Measurements from ENCODE around the gene OBSCN. TPM values are rescaled to one million over a fixed set of nuclear protein-coding genes. Genes with fewer than 3 reads are reported as not detected.

Gene OBSCN
- total RNA-seq, 1 donor from 2014 or later, result 7.6 TPM

DNA sequence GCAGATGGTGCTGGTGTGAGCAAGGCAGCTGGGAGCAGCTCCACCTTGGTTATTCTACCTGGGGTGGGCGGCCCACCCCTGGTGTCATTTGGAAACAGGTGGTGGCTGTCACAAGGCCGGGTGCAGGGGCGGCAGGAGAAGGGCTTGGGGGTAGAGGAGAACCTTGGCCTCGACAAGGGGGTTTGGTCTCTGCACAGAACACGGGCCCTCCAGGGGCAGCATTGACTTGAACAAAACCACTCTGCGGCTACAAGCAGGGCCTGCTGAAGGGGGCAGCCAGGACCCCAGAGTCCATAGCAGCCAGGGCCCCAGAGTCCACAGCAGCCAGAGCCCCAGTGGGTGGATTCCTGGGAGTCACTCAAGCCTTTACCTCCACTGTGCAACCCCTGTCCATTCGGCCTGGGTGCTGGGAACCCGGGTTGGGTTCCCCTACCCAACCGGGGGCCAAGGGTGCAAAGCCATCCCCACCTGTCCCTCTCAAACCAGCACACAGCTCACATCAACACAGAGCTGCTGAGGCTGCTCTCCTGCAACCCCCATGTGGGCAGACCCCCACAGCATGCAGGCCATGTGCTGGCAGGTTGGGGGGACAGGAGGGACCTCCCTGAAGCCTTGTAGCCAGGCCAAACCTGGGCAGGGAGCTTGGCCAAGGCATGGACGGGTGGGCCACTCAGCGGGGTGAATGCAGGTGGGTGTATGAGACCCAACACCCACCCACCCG lies 191.1 kb downstream of the OBSCN start:
- H3K4me3 ChIP-seq (ENCODE audit: low read depth, low read length), result no peak overlapping the region
- peaks cover 33% of the 10 kb centered on the region for H3K36me3 ChIP-seq (ENCODE audit: control insufficient read depth, insufficient read depth, low read length)
- no peak for FAIRE-seq
- TF ChIP-seq, protein P1, sequence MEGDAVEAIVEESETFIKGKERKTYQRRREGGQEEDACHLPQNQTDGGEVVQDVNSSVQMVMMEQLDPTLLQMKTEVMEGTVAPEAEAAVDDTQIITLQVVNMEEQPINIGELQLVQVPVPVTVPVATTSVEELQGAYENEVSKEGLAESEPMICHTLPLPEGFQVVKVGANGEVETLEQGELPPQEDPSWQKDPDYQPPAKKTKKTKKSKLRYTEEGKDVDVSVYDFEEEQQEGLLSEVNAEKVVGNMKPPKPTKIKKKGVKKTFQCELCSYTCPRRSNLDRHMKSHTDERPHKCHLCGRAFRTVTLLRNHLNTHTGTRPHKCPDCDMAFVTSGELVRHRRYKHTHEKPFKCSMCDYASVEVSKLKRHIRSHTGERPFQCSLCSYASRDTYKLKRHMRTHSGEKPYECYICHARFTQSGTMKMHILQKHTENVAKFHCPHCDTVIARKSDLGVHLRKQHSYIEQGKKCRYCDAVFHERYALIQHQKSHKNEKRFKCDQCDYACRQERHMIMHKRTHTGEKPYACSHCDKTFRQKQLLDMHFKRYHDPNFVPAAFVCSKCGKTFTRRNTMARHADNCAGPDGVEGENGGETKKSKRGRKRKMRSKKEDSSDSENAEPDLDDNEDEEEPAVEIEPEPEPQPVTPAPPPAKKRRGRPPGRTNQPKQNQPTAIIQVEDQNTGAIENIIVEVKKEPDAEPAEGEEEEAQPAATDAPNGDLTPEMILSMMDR (IDR thresholded peaks at IDR 0.05; ENCODE audit: insufficient read depth, low read length, severe bottlenecking), result no peak
- no peak for DNase-seq (ENCODE audit: low read depth)
- no peaks in the 10 kb centered on the region for H3K27me3 ChIP-seq (ENCODE audit: control insufficient read depth, insufficient read depth, low read length)

DNA sequence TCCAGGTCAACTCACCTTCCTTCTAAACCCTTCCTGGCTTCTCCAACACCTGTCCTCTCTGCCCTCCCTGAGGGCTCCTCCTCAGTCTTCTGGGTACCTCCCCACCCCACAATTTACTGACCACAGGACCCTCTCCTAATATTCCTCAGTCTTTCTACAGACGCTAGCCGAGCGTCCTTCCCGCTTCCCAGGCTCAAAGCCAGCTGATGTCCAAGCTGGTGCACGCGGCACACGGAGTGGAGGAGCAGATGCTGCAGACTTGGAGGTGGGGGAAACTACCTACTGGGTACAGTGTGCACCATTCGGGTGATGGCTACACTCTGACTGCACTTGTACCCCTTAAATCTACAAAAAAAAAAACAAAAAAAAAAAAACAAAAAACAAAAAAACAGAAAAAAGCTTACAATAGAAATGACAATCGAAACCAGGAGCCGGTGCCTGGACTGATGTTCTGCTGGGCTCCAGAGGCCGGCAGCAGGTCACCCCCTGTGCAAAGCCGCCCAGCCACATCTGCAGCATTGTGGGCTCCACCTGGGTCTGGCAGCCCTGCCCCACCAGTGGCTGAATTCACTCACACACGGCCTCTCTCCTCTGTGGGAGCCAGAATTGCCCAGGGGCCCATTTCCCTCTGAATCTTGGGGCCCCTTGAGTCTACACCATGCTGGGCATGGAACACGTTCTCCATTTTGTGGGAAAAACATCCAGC lies 191.8 kb downstream of the OBSCN start:
- peaks cover 33% of the 10 kb centered on the region for H3K36me3 ChIP-seq (ENCODE audit: control insufficient read depth, insufficient read depth, low read length)

DNA sequence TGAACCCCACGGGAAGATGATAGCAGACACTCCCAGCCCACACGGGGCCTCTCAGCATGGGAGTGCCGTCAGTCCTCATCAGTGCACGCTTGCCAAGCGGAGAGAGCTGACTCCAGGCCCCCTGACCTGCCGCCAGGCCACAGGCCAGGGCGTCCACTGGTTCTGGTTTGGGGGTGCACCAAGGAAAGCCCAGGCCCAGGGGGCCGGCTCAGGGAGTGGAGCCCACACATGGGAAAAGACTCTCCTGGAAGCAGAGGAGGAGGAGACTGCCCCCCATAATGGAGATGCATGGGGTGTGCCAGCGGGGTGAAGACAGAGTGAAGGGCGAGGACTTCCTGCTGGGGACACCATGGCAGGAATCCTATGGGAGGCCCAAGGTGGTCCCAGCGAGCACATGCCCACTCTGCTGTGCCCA lies 192.4 kb downstream of the OBSCN start:
- Histone ChIP-seq H3K4me3 (ENCODE audit: low read depth, low read length) (no peak overlapping the region), H3K36me3 (ENCODE audit: control insufficient read depth, insufficient read depth, low read length) (peaks cover 32% of the 10 kb centered on the region), H3K27me3 (ENCODE audit: control insufficient read depth, insufficient read depth, low read length) (no peaks in the 10 kb centered on the region)
- TF ChIP-seq, protein P1 (IDR thresholded peaks at IDR 0.05; ENCODE audit: insufficient read depth, low read length, severe bottlenecking), result no peak
- no peak for DNase-seq (ENCODE audit: low read depth)
- no peak for FAIRE-seq

More for the DNA sequence above, 191.8 kb downstream of the OBSCN start:
- TF ChIP-seq, protein P1 (IDR thresholded peaks at IDR 0.05; ENCODE audit: insufficient read depth, low read length, severe bottlenecking), result no peak
- H3K4me3 ChIP-seq (ENCODE audit: low read depth, low read length), result no peak overlapping the region
- no peaks in the 10 kb centered on the region for H3K27me3 ChIP-seq (ENCODE audit: control insufficient read depth, insufficient read depth, low read length)
- FAIRE-seq, result no peak
- DNase-seq (ENCODE audit: low read depth), result no peak

DNA sequence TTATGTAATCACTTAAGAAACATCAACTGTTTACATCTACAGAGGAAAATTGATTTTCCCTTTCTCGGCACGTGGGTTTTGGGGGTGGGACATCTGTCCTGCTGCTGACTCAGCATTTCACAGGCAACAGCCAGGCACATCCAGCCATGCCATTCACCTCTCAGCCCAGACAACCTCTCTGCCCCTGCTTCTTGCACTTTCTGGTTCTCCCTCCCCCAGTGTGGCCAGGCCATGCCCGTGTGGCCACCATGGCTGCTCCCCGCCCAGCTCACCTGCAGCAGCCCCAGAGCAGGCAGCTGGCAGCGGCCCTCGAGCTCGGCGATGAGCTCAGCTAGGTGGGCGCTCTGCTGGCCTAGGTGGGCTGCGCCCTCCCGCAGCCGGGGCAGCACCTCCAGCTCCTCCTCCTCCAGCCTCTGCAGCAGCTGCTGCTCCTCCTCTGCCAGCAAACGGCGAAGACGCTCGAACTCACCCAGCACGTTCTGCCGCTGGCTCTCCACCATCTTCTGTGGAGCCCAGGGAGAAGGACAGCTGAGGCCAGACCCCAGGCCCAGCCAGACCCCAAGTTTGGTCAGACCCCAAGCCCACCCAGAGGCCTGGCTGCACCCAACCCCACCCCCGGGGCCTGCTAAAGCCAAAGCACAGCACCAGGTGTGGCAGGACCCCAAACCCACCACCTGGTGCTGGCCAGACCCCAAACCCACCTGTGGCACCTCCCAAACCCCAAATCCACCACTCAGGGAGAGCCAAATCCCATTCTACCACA lies 193.0 kb downstream of the OBSCN start:
- no peak for DNase-seq (ENCODE audit: low read depth)
- peaks cover 31% of the 10 kb centered on the region for H3K36me3 ChIP-seq (ENCODE audit: control insufficient read depth, insufficient read depth, low read length)
- no peak overlapping the region for H3K4me3 ChIP-seq (ENCODE audit: low read depth, low read length)
- no peaks in the 10 kb centered on the region for H3K27me3 ChIP-seq (ENCODE audit: control insufficient read depth, insufficient read depth, low read length)
- TF ChIP-seq, protein P1 (IDR thresholded peaks at IDR 0.05; ENCODE audit: insufficient read depth, low read length, severe bottlenecking), result no peak
- no peak for FAIRE-seq

DNA sequence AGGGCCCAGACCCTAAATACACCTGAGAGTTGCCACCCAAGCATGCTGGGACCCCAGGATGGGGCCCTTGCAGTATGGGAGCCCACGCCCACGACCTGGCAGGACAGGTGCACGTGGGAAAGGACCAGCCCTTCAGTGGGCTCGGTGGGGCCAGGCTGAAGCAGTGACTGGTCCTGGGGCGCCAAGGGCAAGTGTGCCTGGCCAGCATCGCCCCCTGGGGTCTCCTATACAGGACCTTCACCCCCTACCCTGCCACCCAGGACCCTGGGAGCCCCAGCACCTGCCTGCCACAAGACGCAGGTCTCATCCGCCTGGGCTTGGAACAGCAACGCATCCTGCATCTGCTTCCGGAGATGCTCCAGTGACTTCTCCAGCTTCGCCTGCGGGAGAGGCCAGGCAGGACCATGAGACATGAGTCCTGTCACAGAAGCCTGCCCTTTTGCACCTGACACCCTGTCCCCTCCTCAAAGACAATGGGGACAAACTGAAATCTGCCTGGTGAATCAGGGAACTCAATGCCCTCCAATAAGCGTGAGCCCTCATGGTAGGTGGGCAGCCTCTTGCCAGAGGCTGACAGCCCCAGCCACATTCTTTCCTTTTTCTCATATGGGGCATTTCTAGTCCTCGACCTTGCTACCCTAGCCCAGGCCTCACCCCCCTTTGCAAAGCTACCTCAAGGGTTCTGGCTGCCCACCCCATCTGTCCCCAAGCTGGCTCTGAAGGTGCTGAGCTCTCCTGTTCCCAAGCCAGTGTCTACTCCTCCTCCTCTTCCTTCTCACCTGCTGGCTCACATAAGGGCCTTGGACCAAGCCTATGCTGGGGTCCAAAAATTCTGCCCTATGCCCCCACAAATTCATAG lies 194.2 kb downstream of the OBSCN start:
- H3K36me3 ChIP-seq (ENCODE audit: control insufficient read depth, insufficient read depth, low read length), result peaks cover 26% of the 10 kb centered on the region

More for the DNA sequence above, 194.2 kb downstream of the OBSCN start:
- Histone ChIP-seq H3K27me3 (ENCODE audit: control insufficient read depth, insufficient read depth, low read length) (no peaks in the 10 kb centered on the region), H3K4me3 (ENCODE audit: low read depth, low read length) (no peak overlapping the region)
- TF ChIP-seq, protein P1 (IDR thresholded peaks at IDR 0.05; ENCODE audit: insufficient read depth, low read length, severe bottlenecking), result no peak
- FAIRE-seq (no peak), DNase-seq (ENCODE audit: low read depth) (no peak)
